ENCODE measurements around the gene GRIFIN. TPM values are rescaled to one million over a fixed set of nuclear protein-coding genes. Genes with fewer than 3 reads are reported as not detected.

Gene GRIFIN
- total and polyA plus RNA-seq, 2 experiments from 2014 or later: not detected

DNA sequence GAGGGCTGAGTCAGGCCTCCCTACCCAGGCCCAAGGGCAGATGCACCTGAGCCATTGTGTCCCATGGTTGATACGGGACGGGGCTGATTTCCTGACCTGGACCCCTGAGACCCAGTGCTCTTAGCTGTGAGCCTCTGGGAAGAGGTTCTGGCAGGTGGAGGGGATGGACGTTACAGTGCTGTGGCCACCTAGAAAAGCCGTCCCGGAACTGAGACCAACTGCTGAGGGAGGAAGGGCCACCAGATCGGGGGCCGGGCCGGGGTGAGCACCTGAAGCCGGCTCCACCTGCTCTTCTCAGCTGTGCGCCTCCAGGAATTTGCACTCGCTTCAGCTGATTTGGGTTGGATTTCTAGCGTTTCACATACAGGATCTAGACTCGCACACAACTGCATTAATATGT lies 37.4 kb downstream of the GRIFIN start:
- Histone ChIP-seq H3K4me3 (no peak overlapping the region), H2AFZ (no peak overlapping the region), H3K4me2 (no peak overlapping the region), H3K4me1 (ENCODE audit: insufficient read depth) (peaks cover 15% of the 10 kb centered on the region), H3K27me3 (no peaks in the 10 kb centered on the region), H4K20me1 (ENCODE audit: insufficient read depth, poor library complexity, severe bottlenecking) (no peaks in the 10 kb centered on the region), H3K36me3 (replicated peaks; ENCODE audit: insufficient read depth, low read depth) (no peaks in the 10 kb centered on the region), H3K9me2 (replicated peaks; ENCODE audit: insufficient read depth) (no peaks in the 10 kb centered on the region), H3K9me3 (ENCODE audit: low read depth) (no peaks in the 10 kb centered on the region), H3K79me2 (no peaks in the 10 kb centered on the region), H3K27ac (no peak overlapping the region)
- 86% methylated on average over 8 of the region's 13 CpGs for WGBS (ENCODE audit: low lambda C conversion rate, missing lambda C conversion rate)
- DNase-seq (ENCODE audit: low spot score): no peak
- TF ChIP-seq EZH2phosphoT487 (IDR thresholded peaks at IDR 0.05; ENCODE audit: low read depth, severe bottlenecking, unreplicated experiment) (no peak), EZH2 (IDR thresholded peaks at IDR 0.05; ENCODE audit: borderline replicate concordance) (no peak), CTCF (IDR thresholded peaks at IDR 0.05; ENCODE audit: poor library complexity) (no peak)

DNA sequence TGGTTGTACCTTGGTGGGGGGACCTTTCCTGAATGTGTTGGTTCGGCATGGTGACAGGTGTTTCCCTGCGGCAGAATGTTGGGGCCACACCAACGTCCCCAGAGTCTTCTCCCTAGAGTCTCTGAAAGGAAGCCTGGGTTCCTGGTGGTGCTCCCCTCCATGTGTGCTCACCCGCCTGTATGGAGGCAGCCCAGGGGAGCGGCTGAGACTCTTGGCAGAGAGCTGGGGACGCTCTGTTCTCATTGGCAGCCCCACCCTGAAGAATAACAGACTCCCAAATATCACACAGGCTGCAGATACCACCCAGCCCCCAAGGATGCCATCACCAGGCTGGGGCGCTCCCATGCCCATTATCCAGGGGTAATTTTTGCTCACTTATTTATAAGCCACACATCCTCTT lies 38.0 kb downstream of the GRIFIN start:
- no peaks in the 10 kb centered on the region for H3K36me3 ChIP-seq (replicated peaks; ENCODE audit: insufficient read depth, low read depth)
- peaks cover 15% of the 10 kb centered on the region for H3K4me1 ChIP-seq (ENCODE audit: insufficient read depth)
- WGBS (ENCODE audit: low lambda C conversion rate, missing lambda C conversion rate): 97% methylated on average over 7 of the region's 7 CpGs

DNA sequence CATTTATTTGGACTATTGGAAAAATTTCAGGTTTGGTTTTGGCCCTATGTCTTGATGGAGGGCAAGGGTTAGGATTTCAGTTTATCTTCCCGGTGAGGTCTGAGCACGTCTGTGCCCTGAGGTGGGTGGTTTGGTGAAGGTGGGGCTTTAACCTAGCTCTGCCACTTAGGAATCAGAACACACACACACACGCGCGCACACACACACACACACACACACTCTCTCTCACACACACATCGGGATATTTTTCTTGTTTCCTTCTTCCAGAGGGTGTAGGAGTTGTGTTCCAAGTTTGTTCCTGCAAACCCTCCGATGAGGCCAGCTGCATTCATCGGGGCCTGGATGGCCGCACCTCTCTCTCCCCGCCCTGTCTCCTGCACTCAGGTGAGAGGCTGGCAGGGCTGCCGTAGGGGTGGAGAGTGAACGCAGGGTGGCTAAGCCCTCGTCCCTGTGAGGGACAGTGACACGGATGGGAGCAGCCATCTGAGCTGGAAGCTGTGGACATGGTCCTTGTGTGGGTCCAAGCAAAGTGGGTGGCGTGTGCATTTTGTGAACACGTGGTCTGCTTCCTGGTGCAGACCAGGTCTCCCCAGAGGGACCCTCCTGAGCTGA lies 38.6 kb downstream of the GRIFIN start:
- WGBS (ENCODE audit: low lambda C conversion rate, missing lambda C conversion rate): 82% methylated on average over 16 of the region's 16 CpGs
- Histone ChIP-seq H3K27ac (no peak overlapping the region), H3K9me2 (replicated peaks; ENCODE audit: insufficient read depth) (no peaks in the 10 kb centered on the region), H3K4me2 (no peak overlapping the region), H3K36me3 (replicated peaks; ENCODE audit: insufficient read depth, low read depth) (no peaks in the 10 kb centered on the region), H4K20me1 (ENCODE audit: insufficient read depth, poor library complexity, severe bottlenecking) (no peaks in the 10 kb centered on the region), H2AFZ (no peak overlapping the region), H3K4me1 (ENCODE audit: insufficient read depth) (peaks cover 15% of the 10 kb centered on the region), H3K9me3 (ENCODE audit: low read depth) (no peaks in the 10 kb centered on the region), H3K79me2 (no peaks in the 10 kb centered on the region), H3K4me3 (no peak overlapping the region), H3K27me3 (no peaks in the 10 kb centered on the region)
- DNase-seq (ENCODE audit: low spot score): no peak
- no peak for TF ChIP-seq EZH2 (IDR thresholded peaks at IDR 0.05; ENCODE audit: borderline replicate concordance)
- no peak for TF ChIP-seq EZH2phosphoT487 (IDR thresholded peaks at IDR 0.05; ENCODE audit: low read depth, severe bottlenecking, unreplicated experiment)
- TF ChIP-seq CTCF (IDR thresholded peaks at IDR 0.05; ENCODE audit: poor library complexity): no peak

More for the DNA sequence above, 38.0 kb downstream of the GRIFIN start:
- no peak for TF ChIP-seq EZH2phosphoT487 (IDR thresholded peaks at IDR 0.05; ENCODE audit: low read depth, severe bottlenecking, unreplicated experiment)
- no peak for TF ChIP-seq EZH2 (IDR thresholded peaks at IDR 0.05; ENCODE audit: borderline replicate concordance)
- TF ChIP-seq CTCF (IDR thresholded peaks at IDR 0.05; ENCODE audit: poor library complexity): no peak
- DNase-seq (ENCODE audit: low spot score): no peak
- H3K27me3 ChIP-seq: no peaks in the 10 kb centered on the region
- H3K9me3 ChIP-seq (ENCODE audit: low read depth): no peaks in the 10 kb centered on the region
- H2AFZ ChIP-seq: no peak overlapping the region
- no peak overlapping the region for H3K27ac ChIP-seq
- H3K4me2 ChIP-seq: no peak overlapping the region
- no peak overlapping the region for H3K4me3 ChIP-seq
- no peaks in the 10 kb centered on the region for H3K79me2 ChIP-seq
- no peaks in the 10 kb centered on the region for H3K9me2 ChIP-seq (replicated peaks; ENCODE audit: insufficient read depth)
- no peaks in the 10 kb centered on the region for H4K20me1 ChIP-seq (ENCODE audit: insufficient read depth, poor library complexity, severe bottlenecking)

Measured in hepatocyte (in vitro differentiated cells).